ENCODE measurements around the gene TRIM27.
"Not testable (repeated sequence)": the region's sequence is repeated elsewhere in the genome, so short reads cannot be mapped to it uniquely, and the experiment has no call there.

The TRIM27 gene, protein sequence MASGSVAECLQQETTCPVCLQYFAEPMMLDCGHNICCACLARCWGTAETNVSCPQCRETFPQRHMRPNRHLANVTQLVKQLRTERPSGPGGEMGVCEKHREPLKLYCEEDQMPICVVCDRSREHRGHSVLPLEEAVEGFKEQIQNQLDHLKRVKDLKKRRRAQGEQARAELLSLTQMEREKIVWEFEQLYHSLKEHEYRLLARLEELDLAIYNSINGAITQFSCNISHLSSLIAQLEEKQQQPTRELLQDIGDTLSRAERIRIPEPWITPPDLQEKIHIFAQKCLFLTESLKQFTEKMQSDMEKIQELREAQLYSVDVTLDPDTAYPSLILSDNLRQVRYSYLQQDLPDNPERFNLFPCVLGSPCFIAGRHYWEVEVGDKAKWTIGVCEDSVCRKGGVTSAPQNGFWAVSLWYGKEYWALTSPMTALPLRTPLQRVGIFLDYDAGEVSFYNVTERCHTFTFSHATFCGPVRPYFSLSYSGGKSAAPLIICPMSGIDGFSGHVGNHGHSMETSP

DNA sequence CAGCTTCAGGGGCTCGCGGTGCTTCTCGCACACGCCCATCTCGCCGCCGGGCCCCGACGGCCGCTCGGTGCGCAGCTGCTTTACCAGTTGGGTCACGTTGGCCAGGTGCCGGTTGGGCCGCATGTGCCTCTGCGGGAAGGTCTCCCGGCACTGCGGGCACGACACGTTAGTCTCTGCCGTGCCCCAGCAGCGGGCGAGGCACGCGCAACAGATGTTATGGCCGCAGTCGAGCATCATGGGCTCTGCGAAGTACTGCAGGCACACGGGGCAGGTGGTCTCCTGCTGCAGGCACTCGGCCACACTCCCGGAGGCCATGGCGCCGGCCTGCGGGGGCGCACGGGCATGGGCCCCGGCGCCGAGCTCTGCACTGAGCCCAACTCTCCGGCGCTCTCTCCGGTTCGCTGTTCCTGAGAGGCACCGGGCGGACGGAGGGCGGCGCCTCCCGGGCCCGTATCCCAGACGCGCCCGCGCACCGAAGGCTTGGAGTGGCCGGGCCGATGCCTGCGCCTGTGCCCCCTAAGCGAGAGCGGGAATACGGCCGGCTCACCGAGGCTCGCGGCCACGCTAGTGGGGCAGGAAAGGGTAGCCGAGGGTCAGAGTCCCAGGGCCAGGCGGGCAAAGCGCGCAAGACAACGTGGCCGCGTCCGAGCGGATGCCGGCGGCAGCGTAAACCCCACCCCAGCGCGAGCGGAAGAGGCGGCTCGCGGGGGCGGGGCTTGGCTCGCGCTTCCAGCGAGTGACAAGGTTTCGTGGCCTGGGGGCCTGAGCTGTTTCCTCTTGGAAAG, at the start of gene TRIM27:
Gene TRIM27, minus strand, starts transcription at position 668 of the 785 bp plus-strand sequence. Its CDS starts 353 bp downstream, at position 315.
- peak; percentile 73 to 82 for ATAC-seq

DNA sequence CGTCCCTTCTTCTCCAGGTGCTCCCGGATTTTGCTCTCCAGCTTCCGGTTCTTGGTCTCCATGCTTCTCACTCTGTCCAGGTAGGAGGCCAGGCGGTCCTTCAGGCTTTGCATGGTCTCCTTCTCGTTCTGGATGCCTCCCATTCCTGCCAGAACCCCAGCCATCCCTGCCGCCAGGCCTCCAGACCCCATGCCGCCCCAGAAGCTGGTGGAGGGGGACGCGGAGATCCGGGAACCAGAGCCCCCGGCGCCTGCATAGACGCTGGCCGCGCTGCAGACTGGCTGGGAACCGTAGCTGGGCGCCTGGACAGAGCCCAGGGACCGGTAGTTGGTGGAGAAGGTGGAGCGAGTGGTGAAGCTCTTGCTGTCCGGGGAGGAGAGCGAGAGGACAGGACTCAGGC, 46.3 kb upstream of the TRIM27 start:
- not testable (repeated sequence) for ATAC-seq

DNA sequence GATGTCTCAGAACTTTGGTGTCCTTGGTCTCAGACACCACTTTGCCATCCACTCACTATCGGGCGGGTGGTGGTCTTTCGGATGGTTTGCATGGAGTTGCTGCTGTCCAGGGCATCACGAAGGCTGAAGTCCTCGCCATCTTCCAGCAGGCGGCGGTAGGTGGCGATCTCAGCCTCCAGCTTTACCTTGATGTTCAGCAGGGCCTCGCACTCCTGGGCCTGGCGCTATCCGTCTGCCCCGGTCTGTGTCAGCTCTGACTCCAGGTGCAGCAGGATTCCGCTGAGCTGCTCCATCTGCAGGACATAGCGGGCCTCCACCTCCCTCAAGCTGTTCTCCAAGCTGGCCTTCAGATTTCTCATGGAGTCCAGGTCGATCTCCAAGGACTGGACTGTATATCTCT, 45.3 kb upstream of the TRIM27 start:
- no peak for ATAC-seq

DNA sequence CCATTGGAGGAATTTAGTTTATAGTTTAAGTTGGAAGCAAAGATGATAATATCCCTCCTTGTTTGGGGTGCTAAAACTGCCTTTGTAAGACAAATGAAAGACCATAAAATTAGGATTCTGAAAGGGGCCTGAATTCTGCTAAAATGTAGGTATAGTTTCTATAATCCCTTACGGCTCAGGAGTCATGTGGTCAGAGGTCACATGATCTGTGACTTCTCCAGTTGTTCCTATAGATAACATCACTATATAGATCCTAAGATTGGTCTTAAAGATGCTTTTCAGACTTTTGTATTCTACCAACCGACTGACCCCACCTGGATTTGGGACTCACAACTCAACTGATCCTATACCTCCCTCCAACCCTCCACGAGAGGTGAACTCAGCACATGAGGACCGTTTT, 44.7 kb upstream of the TRIM27 start:
- ATAC-seq = no peak

DNA sequence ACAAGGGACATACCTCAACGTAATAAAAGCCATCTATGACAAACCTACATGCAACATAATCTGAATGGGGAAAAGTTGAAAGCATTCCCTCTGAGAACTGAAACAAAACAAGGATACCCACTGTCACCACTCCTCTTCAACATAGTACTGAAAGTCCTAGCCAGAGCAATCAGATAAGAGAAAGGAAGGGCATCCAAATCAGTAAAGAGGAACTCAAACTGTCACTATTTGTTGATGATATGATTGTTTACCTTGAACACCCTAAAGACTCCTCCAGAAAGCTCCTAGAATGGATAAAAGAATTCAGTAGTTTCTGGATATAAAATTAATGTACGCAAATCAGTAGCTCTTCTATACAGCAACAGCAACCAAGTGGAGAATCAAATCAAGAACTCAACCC, 41.9 kb upstream of the TRIM27 start:
- no peak for ATAC-seq

DNA sequence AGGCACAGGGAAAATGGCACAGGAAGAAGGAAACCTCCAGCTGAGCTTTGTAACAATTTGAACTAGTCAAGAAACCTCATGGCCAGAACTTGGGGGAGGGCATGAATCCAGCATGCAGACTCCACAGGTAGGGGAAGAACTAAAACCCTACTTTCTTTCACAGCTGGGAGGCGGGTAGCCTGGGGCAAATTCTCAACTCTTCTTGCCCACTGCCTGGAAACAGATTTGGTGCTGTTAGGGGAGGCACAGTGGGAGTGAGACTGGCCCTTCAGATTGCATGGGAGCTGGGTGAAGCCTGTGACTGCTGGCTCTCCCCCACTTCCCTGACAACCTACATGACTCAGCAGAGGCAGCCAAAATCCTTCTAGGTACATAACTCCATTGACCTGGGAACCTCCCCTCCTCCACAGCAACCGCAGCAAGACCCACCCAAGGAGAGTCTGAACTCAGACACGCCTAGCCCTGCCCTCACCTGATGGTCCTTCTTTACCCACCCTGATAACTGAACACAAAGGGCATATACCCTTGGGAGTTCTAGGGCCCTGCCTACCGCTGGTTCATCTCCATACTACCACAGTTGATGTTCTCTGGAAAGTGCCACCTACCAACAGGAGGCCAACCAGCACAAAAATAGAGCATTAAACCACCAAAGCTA, 37.2 kb upstream of the TRIM27 start:
- ATAC-seq = no peak

DNA sequence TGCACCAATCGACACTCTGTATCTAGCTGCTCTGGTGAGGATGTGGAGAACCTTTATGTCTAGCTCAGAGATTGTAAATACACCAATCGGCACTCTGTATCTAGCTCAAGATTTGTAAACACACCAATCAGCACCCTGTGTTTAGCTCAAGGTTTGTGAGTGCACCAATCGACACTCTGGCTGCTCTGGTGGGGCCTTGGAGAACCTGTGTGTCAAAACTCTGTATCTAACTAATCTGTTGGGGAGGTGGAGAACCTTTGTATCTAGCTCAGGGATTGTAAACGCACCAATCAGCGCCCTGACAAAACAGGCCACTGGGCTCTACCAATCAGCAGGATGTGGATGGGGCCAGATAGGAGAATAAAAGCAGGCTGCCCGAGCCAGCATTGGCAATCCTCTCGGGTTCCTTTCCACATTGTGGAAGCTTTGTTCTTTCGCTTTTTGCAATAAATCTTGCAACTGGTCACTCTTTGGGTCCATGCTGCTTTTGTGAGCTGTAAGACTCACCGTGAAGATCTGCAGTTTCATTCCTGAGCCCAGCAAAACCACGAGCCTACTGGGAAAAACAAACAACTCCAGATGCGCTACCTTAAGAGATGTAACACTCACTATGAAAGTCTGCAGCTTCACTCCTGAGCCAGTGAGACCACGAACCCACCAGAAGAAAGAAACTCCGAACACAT, 34.9 kb upstream of the TRIM27 start:
- ATAC-seq = not testable (repeated sequence)

DNA sequence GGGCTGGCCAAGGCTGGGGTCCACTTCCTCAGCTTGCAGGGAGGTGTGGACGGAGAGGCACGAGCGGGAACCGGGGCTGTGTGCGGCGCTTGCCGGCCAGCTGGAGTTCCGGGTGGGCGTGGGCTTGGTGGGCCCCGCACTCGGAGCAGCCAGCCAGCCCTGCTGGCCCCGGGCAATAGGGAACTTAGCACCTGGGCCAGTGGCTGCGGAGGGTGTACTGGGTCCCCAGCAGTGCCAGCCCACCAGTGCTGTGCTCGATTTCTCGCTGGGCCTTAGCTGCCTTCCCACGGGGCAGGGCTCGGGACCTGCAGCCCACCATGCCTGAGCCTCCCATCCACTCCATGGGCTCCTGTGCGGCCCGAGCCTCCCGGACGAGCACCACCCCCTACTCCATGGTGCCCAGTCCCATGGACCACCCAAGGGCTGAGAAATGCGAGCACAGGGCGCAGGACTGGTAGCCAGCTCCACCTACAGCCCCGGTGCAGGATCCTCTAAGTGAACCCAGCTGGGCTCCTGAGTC, 34.1 kb upstream of the TRIM27 start:
- not testable (repeated sequence) for ATAC-seq

DNA sequence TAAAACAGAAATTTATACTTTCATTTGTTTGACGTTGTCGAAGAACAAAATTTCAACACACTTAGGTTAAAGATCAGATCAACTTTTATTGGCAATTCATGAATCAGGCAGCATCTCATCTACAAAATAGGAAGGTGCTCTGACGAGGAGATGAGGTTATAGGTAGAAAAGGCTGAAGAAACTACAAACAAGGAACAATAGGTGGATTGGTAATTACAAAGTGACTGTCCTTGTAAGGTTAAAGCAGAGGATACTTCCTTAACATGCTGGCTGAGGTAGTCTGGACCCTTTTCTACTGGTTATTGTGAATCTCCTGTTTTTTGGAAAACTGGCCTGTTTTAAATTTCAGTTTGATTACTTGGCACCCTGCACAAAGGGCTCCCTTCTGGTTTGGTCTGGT, 32.5 kb upstream of the TRIM27 start:
- no peak for ATAC-seq

DNA sequence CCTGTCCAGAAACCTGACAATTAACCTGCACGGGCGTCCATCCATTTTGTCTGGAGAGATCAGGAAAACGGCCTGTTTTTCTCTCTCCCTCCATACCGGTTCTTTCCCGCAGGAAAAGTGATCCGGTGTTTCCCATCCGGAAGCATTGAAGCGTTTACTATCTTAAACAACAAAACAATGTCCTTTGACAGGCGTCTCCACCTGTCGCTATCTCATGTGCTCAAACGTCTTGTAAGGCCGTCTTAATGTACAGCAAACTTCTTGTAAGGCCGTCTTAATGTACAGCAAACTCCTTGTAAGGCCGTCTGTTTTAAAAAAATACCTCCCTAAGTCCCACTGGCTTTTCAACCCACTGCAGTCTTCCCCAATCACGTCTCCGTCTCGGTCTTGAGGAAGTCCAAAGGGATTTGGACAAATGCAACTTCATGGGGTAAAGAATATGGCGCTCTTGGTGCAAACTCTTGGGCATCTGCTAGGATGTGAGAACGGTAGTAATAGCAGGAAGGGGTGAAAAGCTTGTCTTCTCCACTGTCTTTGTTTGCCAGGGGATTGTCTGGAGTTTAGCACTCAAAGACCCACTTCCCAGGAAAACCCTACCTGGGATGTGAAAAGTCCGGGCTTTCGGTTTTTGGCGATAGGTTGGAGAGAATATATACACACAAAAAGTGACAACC, 29.9 kb upstream of the TRIM27 start:
- ATAC-seq = no peak

DNA sequence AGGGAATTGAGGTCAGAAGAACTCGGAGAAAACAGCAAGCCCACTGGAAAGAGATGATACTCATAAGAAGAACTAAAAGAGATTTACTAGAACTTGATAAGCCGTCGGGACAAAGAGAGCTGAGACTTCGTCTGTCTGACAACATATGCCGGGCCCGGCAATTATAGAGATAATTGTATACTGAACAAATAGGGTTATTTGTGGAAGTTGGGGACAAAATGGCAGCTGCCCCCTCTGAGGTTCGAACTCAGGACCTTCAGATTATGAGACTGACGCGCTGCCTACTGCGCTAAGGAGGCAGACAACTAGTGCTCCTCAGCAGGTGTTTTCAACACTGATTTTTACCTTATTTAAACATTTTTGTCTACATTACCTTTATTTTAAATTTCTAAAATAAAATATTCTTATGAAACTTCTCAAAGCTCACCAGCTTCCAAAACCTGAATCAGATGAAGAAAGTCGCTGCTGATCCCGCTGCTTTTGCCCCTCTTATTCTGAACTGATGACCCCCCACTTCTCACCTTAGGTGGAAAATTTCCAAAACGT, 29.3 kb upstream of the TRIM27 start:
- ATAC-seq = peak; percentile 80 to 86

DNA sequence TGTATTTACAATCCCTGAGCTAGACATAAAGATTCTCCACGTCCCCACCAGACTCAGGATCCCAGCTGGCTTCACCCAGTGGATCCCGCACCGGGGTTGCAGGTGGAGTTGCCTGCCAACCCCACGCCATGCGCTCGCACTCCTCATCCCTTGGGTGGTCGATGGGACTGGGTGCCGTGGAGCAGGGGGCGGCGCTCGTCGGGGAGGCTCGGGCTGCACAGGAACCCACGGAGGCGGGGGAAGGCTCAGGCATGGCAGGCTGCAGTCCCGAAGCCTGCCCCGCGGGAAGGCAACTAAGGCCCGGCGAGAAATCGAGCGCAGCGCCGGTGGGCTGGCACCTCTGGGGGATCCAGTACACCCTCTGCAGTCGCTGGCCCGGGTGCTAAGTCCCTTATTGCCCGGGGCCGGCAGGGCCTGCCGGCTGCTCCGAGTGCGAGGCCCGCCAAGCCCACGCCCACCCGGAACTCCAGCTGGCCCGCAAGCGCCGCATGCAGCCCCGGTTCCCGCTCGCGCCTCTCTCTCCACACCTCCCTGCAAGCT, 25.9 kb upstream of the TRIM27 start:
- ATAC-seq = not testable (repeated sequence)

DNA sequence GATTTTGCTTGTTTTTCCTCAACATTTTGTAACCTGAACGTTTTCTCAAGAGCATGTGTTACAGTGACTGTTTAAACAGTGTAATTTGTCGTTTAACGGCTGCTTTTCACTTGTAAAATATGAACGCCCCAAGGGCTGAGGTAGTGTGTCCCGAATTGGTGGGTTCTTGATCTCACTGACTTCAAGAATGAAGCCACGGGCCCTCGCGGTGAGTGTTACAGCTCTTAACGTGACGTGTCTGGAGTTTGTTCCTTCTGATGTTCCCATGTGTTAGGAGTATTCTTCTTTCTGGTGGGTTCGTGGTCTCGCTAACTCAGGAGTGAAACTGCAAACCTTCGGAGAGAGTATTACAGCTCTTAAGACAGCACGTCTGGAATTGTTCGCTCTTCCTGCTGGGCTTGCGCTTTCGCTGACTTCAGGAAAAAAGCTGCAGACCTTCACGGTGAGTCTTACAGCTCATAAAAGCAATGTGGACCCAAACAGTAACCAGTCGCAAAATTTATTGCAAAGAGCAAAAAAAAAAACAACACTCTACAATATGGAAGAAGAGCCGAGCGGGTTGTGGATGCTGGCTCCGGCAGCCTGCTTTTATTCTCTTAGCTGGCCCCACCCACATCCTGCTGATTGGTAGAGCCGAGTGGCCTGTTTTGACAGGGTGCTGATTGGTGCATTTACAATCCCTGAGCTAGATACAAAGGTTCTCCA, 25.1 kb upstream of the TRIM27 start:
- no peak for ATAC-seq

DNA sequence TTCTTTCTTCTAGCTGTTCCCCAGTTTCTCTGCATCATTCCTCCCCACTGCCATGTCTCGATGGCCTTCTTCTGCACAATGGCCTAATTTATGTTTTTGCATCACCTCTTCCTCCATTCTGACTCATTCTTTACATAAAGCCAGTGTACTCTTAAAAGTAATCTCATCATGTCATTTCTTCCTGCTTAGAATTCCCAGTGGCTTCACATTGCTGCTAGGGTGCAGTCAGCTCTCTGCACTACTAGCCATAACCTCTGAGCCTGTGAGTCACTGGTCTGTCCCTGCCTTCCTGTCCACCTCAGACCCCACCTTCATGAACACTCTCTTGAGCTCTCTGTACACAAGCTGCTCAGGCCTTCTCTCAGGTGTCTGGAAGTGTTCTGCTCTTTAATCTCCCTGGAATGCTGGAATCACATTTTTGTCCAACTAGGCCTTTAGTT, 24.1 kb upstream of the TRIM27 start:
- no peak for ATAC-seq

DNA sequence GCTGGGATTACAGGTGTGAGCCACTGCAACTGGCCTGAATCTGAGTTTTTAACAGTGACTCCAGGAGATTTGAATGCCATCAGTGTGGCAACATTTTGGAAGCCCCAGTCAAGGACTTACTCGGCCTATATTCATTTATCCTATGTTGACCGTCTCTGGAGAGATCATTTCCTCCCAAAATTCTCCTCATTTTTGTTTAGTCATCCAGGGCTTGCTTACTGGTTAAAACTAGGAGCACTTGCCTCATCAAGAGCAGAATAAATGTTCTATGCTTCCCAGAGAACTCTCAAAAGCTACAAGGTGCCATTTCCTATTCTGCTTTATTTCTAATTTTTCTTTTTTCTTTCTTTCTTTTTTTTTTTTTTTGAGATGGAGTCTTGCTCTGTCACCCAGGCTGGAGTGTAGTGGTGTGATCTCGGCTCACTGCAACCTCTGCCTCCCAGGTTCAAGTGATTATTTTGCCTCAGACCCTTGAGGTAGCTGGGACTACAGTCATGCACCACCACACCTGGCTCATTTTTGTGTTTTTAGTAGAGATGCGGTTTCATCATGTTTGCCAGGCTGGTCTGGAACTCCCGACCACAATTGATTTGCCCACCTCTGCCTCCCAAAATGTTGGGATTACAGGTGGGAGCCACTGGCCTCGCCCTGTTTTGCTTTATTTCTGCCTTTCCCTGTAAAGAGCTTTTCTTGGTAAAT, 23.4 kb upstream of the TRIM27 start:
- ATAC-seq = no peak

DNA sequence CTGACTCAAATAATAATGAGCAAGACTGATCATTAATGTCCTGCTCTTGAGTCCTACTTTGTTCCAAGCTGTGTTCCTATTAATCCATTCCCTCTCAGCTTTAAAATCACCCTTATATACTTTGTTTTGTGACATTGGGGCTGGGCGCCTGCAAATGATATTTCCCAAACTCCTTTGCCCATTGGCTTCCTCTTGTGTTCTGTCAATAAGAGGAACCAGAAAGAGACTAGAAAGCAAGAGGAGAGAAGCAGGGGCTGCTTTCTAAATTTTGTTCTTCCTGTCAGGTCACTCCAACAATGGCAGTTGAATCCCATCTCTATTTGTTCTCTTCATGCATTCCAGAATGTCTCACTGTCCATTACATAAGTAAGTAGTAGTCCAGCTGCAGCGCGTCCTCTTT, 21.6 kb upstream of the TRIM27 start:
- ATAC-seq = no peak

DNA sequence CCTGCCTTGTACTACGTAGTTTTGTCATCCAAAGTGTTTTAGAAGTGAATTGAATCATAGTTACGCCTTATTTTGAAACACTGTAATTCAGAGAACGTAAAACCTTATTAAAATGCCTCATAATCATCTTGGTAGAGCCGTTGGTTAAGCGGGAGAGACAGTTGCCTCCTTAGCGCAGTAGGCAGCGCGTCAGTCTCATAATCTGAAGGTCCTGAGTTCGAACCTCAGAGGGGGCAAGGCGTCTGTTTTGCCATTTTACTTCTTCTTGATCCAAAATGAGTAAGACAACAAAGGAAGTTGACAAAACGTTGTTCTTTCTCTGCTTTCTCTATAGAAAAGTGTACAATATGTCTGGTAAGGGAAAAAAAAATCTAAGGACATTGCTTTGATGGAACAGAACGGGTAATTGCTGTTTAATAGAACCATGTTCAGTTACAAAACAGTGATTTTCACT, 20.7 kb upstream of the TRIM27 start:
- peak; percentile 21 to 36 for ATAC-seq

DNA sequence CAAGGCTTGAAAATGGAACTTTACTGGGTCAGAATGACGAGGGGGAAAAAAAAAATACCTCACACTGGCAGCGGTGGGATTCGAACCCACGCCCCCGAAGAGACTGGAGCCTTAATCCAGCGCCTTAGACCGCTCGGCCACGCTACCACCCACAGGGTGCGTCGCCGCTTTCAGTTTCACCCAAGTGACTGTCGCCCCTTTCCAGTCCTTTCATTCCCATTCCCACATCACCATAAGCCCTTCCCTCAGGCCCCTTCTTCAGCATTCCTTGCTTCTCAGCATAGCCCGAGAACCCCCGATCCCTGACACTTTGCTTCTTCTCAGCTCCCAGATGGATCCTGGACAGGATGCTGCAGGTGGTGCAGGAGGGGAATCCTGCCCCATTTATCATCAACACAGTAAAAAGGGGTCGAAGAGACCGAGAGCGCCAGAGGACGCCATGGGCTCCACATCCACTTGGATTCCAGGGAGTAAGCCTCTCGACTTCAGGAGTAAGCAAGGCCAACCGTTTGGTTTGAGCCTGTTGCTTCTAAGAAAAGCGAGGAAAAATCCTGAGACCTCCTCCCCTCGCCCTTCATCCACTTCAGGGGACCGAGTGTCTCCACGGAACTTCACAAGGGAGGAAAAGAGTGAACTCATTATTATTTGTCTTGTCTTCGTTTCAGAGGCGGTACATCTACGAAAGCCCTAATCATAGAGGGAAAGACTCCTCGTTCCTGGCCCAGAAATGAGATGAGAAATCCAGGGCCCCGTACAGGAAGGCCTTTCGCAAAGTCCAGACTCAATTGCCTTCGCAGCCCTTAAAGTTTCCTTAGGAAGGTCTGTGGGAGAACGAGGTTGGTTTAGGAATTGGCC, 20.0 kb upstream of the TRIM27 start:
- no peak for ATAC-seq

DNA sequence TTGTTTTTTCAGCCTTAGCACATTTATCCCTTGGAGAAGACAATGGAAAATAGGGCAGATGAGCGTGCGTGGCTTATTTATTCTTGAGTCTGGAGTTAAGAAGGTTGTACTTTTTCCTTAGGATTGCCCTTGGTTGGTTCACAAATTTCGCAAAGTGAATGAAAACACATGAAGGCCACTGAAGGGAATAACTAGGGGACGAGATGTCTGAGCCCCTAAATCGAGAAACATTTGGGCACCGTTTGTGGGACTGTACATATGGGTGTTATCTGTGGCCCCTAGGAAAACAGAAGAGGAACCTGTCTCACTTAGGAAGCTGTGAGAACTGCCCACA, 19.4 kb upstream of the TRIM27 start:
- ATAC-seq = no peak

All from activated CD4-positive, CD25-positive, alpha-beta regulatory T cell treated with anti-CD3 and anti-CD28 coated beads, Interleukin-2, amount 50 U/mL, for 24 hours (primary cell).